D721Med (cell line): ENCODE data around the gene MCM5.

Experiments
- DNase-seq: peaks from one replicate; pipeline ENCODE4 v3.0.0; 2011; ENCODE audit warnings: low spot score; ENCODE audit not compliant: insufficient read length
- FAIRE-seq: peaks from 2 replicates; lab custom pipeline; 2011; peaks lifted over from hg19 to GRCh38; lab: Jason Lieb, UNC
- CTCF ChIP-seq: IDR thresholded peaks from 2 replicates; pipeline ENCODE4 v1.5.1; 2012; ENCODE audit warnings: mild to moderate bottlenecking, control low read depth; ENCODE audit not compliant: insufficient read depth; ENCODE audit errors: missing control alignments

Gene MCM5

DNA sequence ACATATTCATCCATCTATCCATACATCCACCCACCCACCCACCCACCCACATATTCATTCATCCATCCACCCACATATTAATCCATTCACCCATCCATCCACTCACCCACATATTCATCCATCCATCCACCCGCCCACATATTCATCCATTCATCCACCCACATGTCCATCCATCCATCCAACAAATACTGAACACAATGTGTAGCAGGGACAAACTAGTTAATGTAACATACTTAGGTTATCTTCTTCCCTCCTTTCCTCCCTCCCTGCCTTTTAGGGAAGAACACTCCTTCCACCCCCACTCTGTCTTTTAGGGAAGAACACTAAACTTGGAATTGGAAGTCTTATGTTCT is 39.4 kb downstream of the MCM5 start:
- FAIRE-seq (no peak), DNase-seq (no peak)
- TF ChIP-seq CTCF: no peak

GRCh38 chr22:35440129-35440528 is 40.2 kb downstream of the MCM5 start:
- no peak for TF ChIP-seq CTCF
- DNase-seq (no peak), FAIRE-seq (no peak)

DNA sequence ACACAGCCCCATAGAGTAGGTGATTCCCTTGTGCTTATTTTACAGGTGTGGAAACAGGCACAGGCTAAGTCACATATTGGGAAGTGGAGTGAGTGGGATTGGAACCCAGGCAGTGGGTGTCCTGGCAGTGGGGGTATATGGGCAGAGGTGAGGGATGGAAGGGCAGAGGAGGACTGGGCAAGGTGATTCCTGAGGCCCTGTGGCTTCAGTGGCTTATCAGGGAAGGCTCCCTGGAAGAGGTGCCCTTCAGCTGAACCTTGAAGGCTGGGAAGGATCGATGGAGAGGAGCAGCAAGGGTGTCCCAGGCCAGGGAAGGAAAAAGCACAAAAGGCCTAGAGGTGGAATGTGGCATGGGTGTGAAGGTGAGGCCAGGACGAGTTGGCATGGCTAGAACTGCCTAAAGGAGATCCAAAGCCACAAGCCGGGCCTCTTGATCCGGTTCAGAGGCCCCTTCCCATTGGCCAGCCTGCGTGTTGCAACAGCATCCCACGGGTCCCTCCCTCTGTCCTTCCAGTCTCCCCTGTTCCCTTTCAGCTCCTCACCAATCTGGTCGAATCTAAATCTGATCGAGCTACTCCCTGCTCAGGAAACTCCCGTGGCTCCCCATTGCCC is 41.7 kb downstream of the MCM5 start:
- DNase-seq (no peak), FAIRE-seq (no peak)
- no peak for TF ChIP-seq CTCF

DNA sequence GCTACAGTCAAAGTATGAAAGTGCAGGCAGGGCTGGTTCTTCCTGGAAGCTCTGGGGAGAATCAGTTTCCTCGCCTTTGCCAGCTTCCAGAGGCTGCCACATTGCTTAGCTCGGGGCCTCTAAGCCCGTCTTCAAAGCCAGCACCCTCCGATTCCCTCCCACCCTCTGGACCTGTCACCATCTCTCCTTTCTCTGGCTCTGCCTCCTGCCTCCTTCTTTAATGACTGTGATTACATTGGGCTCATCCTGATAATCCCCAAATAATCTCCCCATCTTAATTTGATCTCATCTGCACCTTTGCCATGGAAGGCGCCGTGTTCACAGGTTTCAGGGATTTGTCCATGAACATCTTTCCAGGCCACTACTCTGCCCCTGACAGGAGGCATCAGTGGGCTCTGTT is 42.5 kb downstream of the MCM5 start:
- no peak for TF ChIP-seq CTCF
- FAIRE-seq (no peak), DNase-seq (peak; percentile 66)

GRCh38 chr22:35443338-35443737 is 43.4 kb downstream of the MCM5 start:
- DNase-seq (no peak), FAIRE-seq (no peak)
- no peak for TF ChIP-seq CTCF

DNA sequence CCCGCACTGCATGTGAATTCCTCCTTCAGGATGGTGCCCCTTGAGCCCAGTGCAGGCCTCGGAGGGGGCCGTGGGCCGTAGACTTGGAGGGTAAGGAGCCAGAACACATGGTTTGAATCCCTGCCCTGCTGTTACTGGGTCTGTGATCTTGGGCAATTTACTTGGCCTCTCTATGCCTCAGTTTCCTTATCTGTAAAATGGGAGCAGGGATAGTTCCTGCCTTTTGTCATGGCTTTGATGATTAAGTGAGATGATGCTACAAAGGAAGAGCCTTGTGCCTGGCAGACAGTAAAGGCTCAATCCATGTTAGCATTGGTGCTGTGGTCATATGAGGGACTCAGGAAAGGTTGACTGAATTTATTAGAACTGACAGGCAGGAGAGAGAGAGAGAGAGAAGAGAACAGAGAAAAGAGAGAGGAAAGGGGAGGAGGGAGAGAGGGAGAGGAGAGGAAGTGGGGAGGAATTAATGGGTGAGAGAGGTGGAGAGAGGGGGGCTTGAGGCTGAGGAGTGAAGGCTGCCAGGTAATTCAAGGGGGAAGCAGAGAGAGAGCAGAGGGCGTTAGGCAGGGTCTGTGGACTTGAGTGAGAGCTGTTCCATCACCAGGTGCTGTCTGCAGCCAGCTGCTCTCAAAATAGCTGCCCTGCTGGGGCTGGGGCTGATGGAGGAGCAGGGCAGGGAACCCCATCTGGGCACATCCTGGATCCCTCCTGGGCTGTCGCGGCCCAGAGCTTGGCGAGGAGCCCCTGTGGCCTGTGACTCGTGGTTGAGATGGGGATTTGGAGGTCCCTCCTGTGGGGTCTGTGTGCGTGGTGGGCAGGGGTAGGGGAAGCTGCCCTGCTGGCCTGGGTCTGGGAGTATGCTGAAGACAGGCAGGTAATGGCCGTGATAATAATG is 44.1 kb downstream of the MCM5 start:
- FAIRE-seq: no peak
- TF ChIP-seq CTCF: no peak

More for the DNA sequence above, 44.1 kb downstream of the MCM5 start:
- no peak for DNase-seq
